Mesendoderm (in vitro differentiated cells): ENCODE results near the gene DIAPH2.
A peak's percentile ranks its signal among the peaks of the same experiment; 100 is the strongest.

Experiments used
- DNase-seq: peaks from one replicate; pipeline ENCODE4 v3.0.0; 2013
- H2AK5ac ChIP-seq: 2 replicates; pipeline ENCODE4 v1.6.1; 2013; ENCODE audit warnings: low read length, inconsistent platforms
- H2BK120ac ChIP-seq: 2 replicates; pipeline ENCODE4 v1.6.1; 2013; ENCODE audit warnings: low read depth, mild to moderate bottlenecking, low read length, moderate library complexity, mixed read lengths
- H2BK15ac ChIP-seq: replicated peaks from 2 replicates; pipeline ENCODE4 v1.6.1; 2013; ENCODE audit warnings: low read depth, mild to moderate bottlenecking, moderate library complexity
- H2BK5ac ChIP-seq: 2 replicates; pipeline ENCODE4 v1.6.1; 2013; ENCODE audit warnings: low read length, inconsistent platforms
- H3K18ac ChIP-seq: 2 replicates; pipeline ENCODE4 v1.6.1; 2013; ENCODE audit warnings: mild to moderate bottlenecking, low read length, mixed read lengths
- H3K23ac ChIP-seq: one replicate; pipeline ENCODE4 v1.6.1; 2013; ENCODE audit warnings: low read length
- H3K27ac ChIP-seq: 2 replicates; pipeline ENCODE4 v1.5.1; 2013; ENCODE audit warnings: low read depth, mild to moderate bottlenecking, inconsistent platforms, low read length, moderate library complexity
- H3K27me3 ChIP-seq: 2 replicates; pipeline ENCODE4 v1.6.1; 2013; ENCODE audit warnings: low read length, control low read depth, mild to moderate bottlenecking, inconsistent platforms; ENCODE audit not compliant: insufficient read depth, poor library complexity
- H3K36me3 ChIP-seq: 2 replicates; pipeline ENCODE4 v1.6.1; 2013; ENCODE audit warnings: low read length, inconsistent platforms; ENCODE audit not compliant: control insufficient read depth, insufficient read depth
- H3K4ac ChIP-seq: one replicate; pipeline ENCODE4 v1.6.1; 2013; ENCODE audit warnings: low read depth, mild to moderate bottlenecking, low read length, moderate library complexity
- H3K4me1 ChIP-seq: 2 replicates; pipeline ENCODE4 v1.6.1; 2013; ENCODE audit warnings: low read depth, low read length, inconsistent platforms; ENCODE audit not compliant: control insufficient read depth
- H3K4me2 ChIP-seq: 2 replicates; pipeline ENCODE4 v1.6.1; 2013; ENCODE audit warnings: low read length
- H3K4me3 ChIP-seq: 2 replicates; pipeline ENCODE4 v1.5.1; 2013; ENCODE audit warnings: mild to moderate bottlenecking, low read length
- H3K56ac ChIP-seq: one replicate; pipeline ENCODE4 v1.6.1; 2013; ENCODE audit warnings: low read length
- H3K79me1 ChIP-seq: 2 replicates; pipeline ENCODE4 v1.6.1; 2013; ENCODE audit warnings: low read length, inconsistent platforms
- H3K79me2 ChIP-seq: 2 replicates; pipeline ENCODE4 v1.6.1; 2013; ENCODE audit warnings: mild to moderate bottlenecking, low read length; ENCODE audit not compliant: control insufficient read depth, insufficient read depth
- H3K9ac ChIP-seq: 2 replicates; pipeline ENCODE4 v1.6.1; 2013; ENCODE audit warnings: low read length, inconsistent platforms
- H4K5ac ChIP-seq: one replicate; pipeline ENCODE4 v1.6.1; 2013; ENCODE audit warnings: low read length
- H4K8ac ChIP-seq: one replicate; pipeline ENCODE4 v1.6.1; 2013; ENCODE audit warnings: low read depth, mild to moderate bottlenecking, control low read depth, low read length, moderate library complexity
- WGBS: extraction: QIAGEN DNeasy Blood & Tissue Kit; methylation state at CpG from one replicate; pipeline ENCODE4 v1.1.7; 2013; ENCODE audit warnings: low lambda C conversion rate, missing lambda C conversion rate; ENCODE audit not compliant: insufficient coverage; ENCODE audit errors: extremely low coverage; 5-methylcytosine and 5-hydroxymethylcytosine counted together

DIAPH2 gene

GRCh38 chrX:97311066-97311778 is 626.6 kb downstream of the DIAPH2 start:
- H3K36me3 ChIP-seq, result no peaks in the 10 kb centered on the region
- H3K4ac ChIP-seq, result no peak overlapping the region
- peaks cover 1% of the 10 kb centered on the region for H3K79me2 ChIP-seq
- DNase-seq, result peak; percentile 55
- no peak overlapping the region for H3K27ac ChIP-seq
- H3K23ac ChIP-seq, result no peak overlapping the region
- H3K9ac ChIP-seq, result no peak overlapping the region
- no peak overlapping the region for H2BK120ac ChIP-seq
- no peak overlapping the region for H4K5ac ChIP-seq
- H2BK5ac ChIP-seq, result no peak overlapping the region
- no peak overlapping the region for H2AK5ac ChIP-seq
- H3K4me3 ChIP-seq, result no peak overlapping the region
- no peak overlapping the region for H3K4me2 ChIP-seq
- H3K27me3 ChIP-seq, result no peaks in the 10 kb centered on the region
- no peak overlapping the region for H4K8ac ChIP-seq
- no peak overlapping the region for H2BK15ac ChIP-seq
- no peak overlapping the region for H3K18ac ChIP-seq
- WGBS, result no CpG with 5 or more reads among the region's 4 CpGs
- H3K4me1 ChIP-seq, result no peaks in the 10 kb centered on the region
- H3K56ac ChIP-seq, result peak overlapping the region; percentile 42
- no peaks in the 10 kb centered on the region for H3K79me1 ChIP-seq

DNA sequence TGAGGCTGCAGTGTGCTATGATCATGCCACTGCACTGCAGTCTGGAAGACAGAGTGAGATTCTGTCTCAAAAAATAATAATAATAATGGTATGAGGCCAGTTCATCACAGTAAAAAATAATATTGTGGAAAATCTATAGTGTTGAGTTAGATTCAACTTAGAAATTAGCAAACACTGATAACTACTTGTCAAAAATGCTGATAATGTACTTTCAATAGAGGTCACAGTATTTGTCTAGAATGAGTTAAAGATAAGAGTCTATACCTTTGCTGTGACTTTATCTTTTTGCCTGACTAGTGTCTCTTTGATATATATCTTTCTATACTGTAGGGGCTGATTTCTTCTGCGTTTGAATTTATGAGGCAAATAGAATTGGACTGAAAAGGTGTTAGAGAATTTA is 629.7 kb downstream of the DIAPH2 start:
- H3K56ac ChIP-seq, result no peak overlapping the region
- H2BK15ac ChIP-seq, result no peak overlapping the region
- no peak overlapping the region for H4K5ac ChIP-seq
- no peak overlapping the region for H2AK5ac ChIP-seq
- H3K23ac ChIP-seq, result no peak overlapping the region
- no peak overlapping the region for H2BK5ac ChIP-seq
- H3K4ac ChIP-seq, result no peak overlapping the region
- no peak overlapping the region for H2BK120ac ChIP-seq
- H3K18ac ChIP-seq, result no peak overlapping the region
- peaks cover 1% of the 10 kb centered on the region for H3K79me2 ChIP-seq
- H4K8ac ChIP-seq, result no peak overlapping the region
- H3K4me3 ChIP-seq, result no peak overlapping the region
- H3K9ac ChIP-seq, result no peak overlapping the region
- no peak overlapping the region for H3K27ac ChIP-seq
- H3K4me1 ChIP-seq, result no peaks in the 10 kb centered on the region
- WGBS, result no CpG with 5 or more reads among the region's 1 CpG
- H3K36me3 ChIP-seq, result no peaks in the 10 kb centered on the region
- H3K27me3 ChIP-seq, result no peaks in the 10 kb centered on the region
- H3K4me2 ChIP-seq, result no peak overlapping the region
- no peaks in the 10 kb centered on the region for H3K79me1 ChIP-seq
- no peak for DNase-seq

DNA sequence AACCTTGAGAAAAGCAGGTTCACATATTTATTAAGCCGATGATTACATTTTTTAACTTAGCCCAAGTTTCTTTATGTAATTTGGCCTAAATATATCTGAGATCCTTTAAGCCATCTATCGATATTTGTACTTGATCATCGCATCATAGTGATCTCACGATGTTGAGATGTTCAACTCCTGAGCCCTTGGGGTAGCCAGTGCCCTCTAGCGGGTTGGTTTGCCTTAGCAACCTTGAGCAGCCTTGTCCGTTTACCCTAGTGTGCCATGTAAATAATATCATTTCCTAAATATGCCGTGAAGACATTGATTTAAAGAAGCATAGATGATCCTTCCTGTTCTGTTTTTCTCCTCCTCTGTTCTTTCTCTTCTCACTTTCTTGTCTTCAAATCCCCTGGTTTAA is 631.3 kb downstream of the DIAPH2 start:
- Histone ChIP-seq H4K5ac (no peak overlapping the region), H2BK5ac (no peak overlapping the region), H3K4ac (no peak overlapping the region), H2BK120ac (no peak overlapping the region), H3K4me1 (no peaks in the 10 kb centered on the region), H3K18ac (no peak overlapping the region), H3K9ac (no peak overlapping the region), H3K23ac (no peak overlapping the region), H3K4me2 (no peak overlapping the region), H4K8ac (no peak overlapping the region), H3K27ac (no peak overlapping the region), H3K56ac (no peak overlapping the region), H3K4me3 (no peak overlapping the region), H3K27me3 (no peaks in the 10 kb centered on the region), H3K36me3 (no peaks in the 10 kb centered on the region), H2AK5ac (no peak overlapping the region), H2BK15ac (no peak overlapping the region), H3K79me1 (no peaks in the 10 kb centered on the region), H3K79me2 (peaks cover 1% of the 10 kb centered on the region)
- peak; percentile 43 for DNase-seq
- no CpG with 5 or more reads among the region's 7 CpGs for WGBS

GRCh38 chrX:97320305-97320704 is 635.7 kb downstream of the DIAPH2 start:
- no peaks in the 10 kb centered on the region for H3K27me3 ChIP-seq
- H2BK5ac ChIP-seq, result no peak overlapping the region
- H3K27ac ChIP-seq, result no peak overlapping the region
- no peak for DNase-seq
- no CpG with 5 or more reads among the region's 11 CpGs for WGBS
- no peak overlapping the region for H2BK15ac ChIP-seq
- no peak overlapping the region for H3K4me3 ChIP-seq
- H3K4me2 ChIP-seq, result no peak overlapping the region
- H3K23ac ChIP-seq, result no peak overlapping the region
- no peak overlapping the region for H4K8ac ChIP-seq
- H3K36me3 ChIP-seq, result no peaks in the 10 kb centered on the region
- H3K79me2 ChIP-seq, result no peaks in the 10 kb centered on the region
- H2BK120ac ChIP-seq, result no peak overlapping the region
- no peak overlapping the region for H3K56ac ChIP-seq
- no peaks in the 10 kb centered on the region for H3K4me1 ChIP-seq
- no peaks in the 10 kb centered on the region for H3K79me1 ChIP-seq
- no peak overlapping the region for H4K5ac ChIP-seq
- H2AK5ac ChIP-seq, result no peak overlapping the region
- no peak overlapping the region for H3K9ac ChIP-seq
- no peak overlapping the region for H3K4ac ChIP-seq
- H3K18ac ChIP-seq, result no peak overlapping the region

DNA sequence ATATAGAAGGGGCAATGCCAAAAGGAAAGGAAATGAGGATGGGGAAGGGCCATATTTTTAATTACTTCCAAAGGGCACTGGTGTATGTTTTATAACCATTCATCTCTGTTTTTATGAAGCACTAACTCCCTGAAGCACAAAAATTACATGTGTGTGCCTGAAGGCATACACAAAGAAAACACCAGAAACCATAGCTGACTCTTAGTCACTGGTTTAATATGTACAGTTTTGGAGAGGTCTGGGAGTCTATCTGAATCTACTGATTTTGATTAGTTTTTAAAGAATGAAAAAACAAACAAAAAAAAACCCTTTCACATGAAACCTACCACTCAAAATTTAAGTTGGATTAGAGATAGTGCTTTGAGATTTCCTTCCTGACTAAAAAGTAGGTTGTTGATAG is 637.8 kb downstream of the DIAPH2 start:
- Histone ChIP-seq H3K4me3 (no peak overlapping the region), H3K4me2 (no peak overlapping the region), H3K27ac (no peak overlapping the region), H3K79me1 (no peaks in the 10 kb centered on the region), H3K79me2 (no peaks in the 10 kb centered on the region), H2AK5ac (no peak overlapping the region), H3K9ac (no peak overlapping the region), H3K56ac (no peak overlapping the region), H4K8ac (no peak overlapping the region), H2BK5ac (no peak overlapping the region), H3K27me3 (no peaks in the 10 kb centered on the region), H3K23ac (no peak overlapping the region), H3K18ac (no peak overlapping the region), H3K36me3 (no peaks in the 10 kb centered on the region), H3K4ac (no peak overlapping the region), H2BK120ac (no peak overlapping the region), H3K4me1 (no peaks in the 10 kb centered on the region), H2BK15ac (no peak overlapping the region), H4K5ac (no peak overlapping the region)
- no peak for DNase-seq

DNA sequence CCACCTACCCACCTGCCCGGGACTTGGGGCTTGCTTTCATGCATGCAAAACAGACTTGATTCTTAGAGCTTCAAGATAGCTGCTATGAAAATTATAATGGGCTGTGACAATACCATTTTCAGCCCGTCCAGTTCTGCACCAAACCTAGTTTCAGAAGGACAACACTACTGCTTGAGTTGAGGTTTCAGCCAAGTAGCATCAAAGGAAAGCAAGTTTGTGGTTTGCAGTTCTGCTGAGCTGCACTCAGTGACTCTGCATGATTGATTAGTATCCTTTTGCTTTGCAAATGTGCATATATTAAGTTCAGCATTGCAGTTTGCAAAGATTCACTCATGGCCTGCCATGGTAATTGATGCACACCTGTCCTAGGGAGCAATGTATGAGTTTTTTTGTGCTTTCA is 641.8 kb downstream of the DIAPH2 start:
- H3K23ac ChIP-seq, result no peak overlapping the region
- no peak for DNase-seq
- H3K4ac ChIP-seq, result no peak overlapping the region
- H3K27ac ChIP-seq, result no peak overlapping the region
- no peak overlapping the region for H4K5ac ChIP-seq
- no peaks in the 10 kb centered on the region for H3K79me2 ChIP-seq
- no peaks in the 10 kb centered on the region for H3K79me1 ChIP-seq
- no peaks in the 10 kb centered on the region for H3K4me1 ChIP-seq
- H2BK120ac ChIP-seq, result no peak overlapping the region
- WGBS, result no CpG with 5 or more reads among the region's 2 CpGs
- H3K4me2 ChIP-seq, result no peak overlapping the region
- H3K9ac ChIP-seq, result no peak overlapping the region
- no peak overlapping the region for H4K8ac ChIP-seq
- H3K4me3 ChIP-seq, result no peak overlapping the region
- H3K18ac ChIP-seq, result no peak overlapping the region
- no peak overlapping the region for H2AK5ac ChIP-seq
- H3K56ac ChIP-seq, result no peak overlapping the region
- no peak overlapping the region for H2BK15ac ChIP-seq
- no peak overlapping the region for H2BK5ac ChIP-seq
- no peaks in the 10 kb centered on the region for H3K27me3 ChIP-seq
- H3K36me3 ChIP-seq, result no peaks in the 10 kb centered on the region
